Effector memory CD8-positive, alpha-beta T cell (primary cell): ENCODE results near the gene SP4.

ENCODE experiments used
- ATAC-seq: fragments of 150-1000 bp; cut with Tn5 transposase; replicated peaks from 2 replicates; pipeline ENCODE4 v1.10.0; 2021; ENCODE audit warnings: mild to moderate bottlenecking, moderate library complexity
- DNase-seq, 3 experiments: peaks; one replicate each; pipeline ENCODE4 v3.0.0; 2021
- H3K27ac Mint-ChIP-seq, 2 donors: one replicate each; pipeline ENCODE4 v1.8.0; 2022; ENCODE audit warnings: mild to moderate bottlenecking in 2 of 2, mixed read lengths in 2 of 2, moderate library complexity in 2 of 2
- H3K27me3 Mint-ChIP-seq, 2 donors: one replicate each; pipeline ENCODE4 v1.8.0; 2022; ENCODE audit warnings: mixed read lengths in 2 of 2
- H3K36me3 Mint-ChIP-seq: one replicate; pipeline ENCODE4 v1.8.0; 2022; ENCODE audit warnings: mild to moderate bottlenecking, moderate library complexity, mixed read lengths; ENCODE audit not compliant: insufficient read depth
- H3K4me1 Mint-ChIP-seq, 2 donors: one replicate each; pipeline ENCODE4 v1.8.0; 2022; ENCODE audit warnings: low read depth in 2 of 2, mixed read lengths in 2 of 2
- H3K4me3 Mint-ChIP-seq, 2 donors: one replicate each; pipeline ENCODE4 v1.8.0; 2022; ENCODE audit warnings: mild to moderate bottlenecking in 2 of 2, mixed read lengths in 2 of 2, moderate library complexity in 2 of 2
- H3K9me3 Mint-ChIP-seq, 2 donors: one replicate each; pipeline ENCODE4 v1.8.0; 2022; ENCODE audit warnings: mixed read lengths in 2 of 2

Gene SP4

GRCh38 chr7:21425290-21425689, 2.6 kb upstream of the SP4 start:
- peaks cover 20% of the 10 kb centered on the region in 2 donors for H3K4me1 Mint-ChIP-seq
- no peak overlapping the region for H3K27ac Mint-ChIP-seq
- no peaks in the 10 kb centered on the region for H3K27me3 Mint-ChIP-seq
- H3K9me3 Mint-ChIP-seq = no peaks in the 10 kb centered on the region
- DNase-seq (no peak), ATAC-seq (no peak)
- H3K36me3 Mint-ChIP-seq = peaks cover 18% of the 10 kb centered on the region
- no peak overlapping the region for H3K4me3 Mint-ChIP-seq

- Mint-ChIP-seq H3K27me3 (no peaks in the 10 kb centered on the region), H3K27ac (peak overlapping the region; percentile 100), H3K9me3 (no peaks in the 10 kb centered on the region), H3K4me1 (peaks cover 25 to 26% of the 10 kb centered on the region in 2 donors), H3K4me3 (peak overlapping the region; percentile 100), H3K36me3 (peaks cover 18% of the 10 kb centered on the region)
- no peak for ATAC-seq
- DNase-seq = no peak
Observed at GRCh38 chr7:21426286-21427181, 1.3 kb upstream of the SP4 start.

GRCh38 chr7:21427182-21427870, 557 bp upstream of the SP4 start:
- Mint-ChIP-seq H3K36me3 (peaks cover 18% of the 10 kb centered on the region), H3K27ac (peak overlapping the region; percentile 100), H3K9me3 (no peaks in the 10 kb centered on the region), H3K4me3 (peak overlapping the region; percentile 100), H3K27me3 (no peaks in the 10 kb centered on the region), H3K4me1 (peaks cover 26 to 32% of the 10 kb centered on the region in 2 donors)
- DNase-seq (peak; percentile 99 to 100 (median 99)), ATAC-seq (peak; percentile 73)

- Mint-ChIP-seq H3K36me3 (peaks cover 21% of the 10 kb centered on the region), H3K4me3 (peak overlapping the region; percentile 100), H3K27me3 (no peaks in the 10 kb centered on the region), H3K4me1 (peaks cover 36 to 44% of the 10 kb centered on the region in 2 donors), H3K27ac (peak overlapping the region; percentile 100), H3K9me3 (no peaks in the 10 kb centered on the region)
- DNase-seq (no peak), ATAC-seq (no peak)
Observed at GRCh38 chr7:21428659-21428941, 717 bp downstream of the SP4 start.

GRCh38 chr7:21429021-21429420, 1.1 kb downstream of the SP4 start:
- peak overlapping the region; percentile 100 for H3K27ac Mint-ChIP-seq
- H3K27me3 Mint-ChIP-seq = no peaks in the 10 kb centered on the region
- no peak for DNase-seq
- no peaks in the 10 kb centered on the region for H3K9me3 Mint-ChIP-seq
- H3K36me3 Mint-ChIP-seq = peaks cover 21% of the 10 kb centered on the region
- peak overlapping the region; percentile 100 for H3K4me3 Mint-ChIP-seq
- peaks cover 38 to 47% of the 10 kb centered on the region in 2 donors for H3K4me1 Mint-ChIP-seq
- ATAC-seq = no peak

GRCh38 chr7:21429786-21430574, 2.1 kb downstream of the SP4 start:
- ATAC-seq (no peak), DNase-seq (no peak)
- peak overlapping the region; percentile 20 to 100 for H3K27ac Mint-ChIP-seq
- H3K4me3 Mint-ChIP-seq = peak overlapping the region; percentile 100
- H3K4me1 Mint-ChIP-seq = peaks cover 42 to 55% of the 10 kb centered on the region in 2 donors
- no peaks in the 10 kb centered on the region for H3K9me3 Mint-ChIP-seq
- H3K27me3 Mint-ChIP-seq = no peaks in the 10 kb centered on the region
- peaks cover 21% of the 10 kb centered on the region for H3K36me3 Mint-ChIP-seq

- DNase-seq = no peak
- Mint-ChIP-seq H3K4me1 (peaks cover 43 to 58% of the 10 kb centered on the region in 2 donors), H3K9me3 (no peaks in the 10 kb centered on the region), H3K27me3 (no peaks in the 10 kb centered on the region), H3K4me3 (peak overlapping the region; percentile 100), H3K36me3 (peaks cover 23% of the 10 kb centered on the region), H3K27ac (peak overlapping the region in 1 of 2 donors; percentile 100)
- ATAC-seq = no peak
Observed at GRCh38 chr7:21430575-21430954, 2.7 kb downstream of the SP4 start.

GRCh38 chr7:21443149-21443841, 15.4 kb downstream of the SP4 start:
- peaks cover 22% of the 10 kb centered on the region for H3K36me3 Mint-ChIP-seq
- DNase-seq = no peak

GRCh38 chr7:21448974-21449373, 21.1 kb downstream of the SP4 start:
- Mint-ChIP-seq H3K36me3 (peaks cover 14% of the 10 kb centered on the region), H3K27me3 (no peaks in the 10 kb centered on the region), H3K27ac (peak overlapping the region in 1 of 2 donors; percentile 78), H3K4me3 (peak overlapping the region in 1 of 2 donors; percentile 36), H3K4me1 (peaks cover 30 to 62% of the 10 kb centered on the region in 2 donors), H3K9me3 (no peaks in the 10 kb centered on the region)
- no peak for DNase-seq
- no peak for ATAC-seq

More at GRCh38 chr7:21443149-21443841, 15.4 kb downstream of the SP4 start:
- no peaks in the 10 kb centered on the region for H3K27me3 Mint-ChIP-seq
- no peaks in the 10 kb centered on the region for H3K9me3 Mint-ChIP-seq
- no peak overlapping the region for H3K4me3 Mint-ChIP-seq
- H3K27ac Mint-ChIP-seq = peak overlapping the region in 1 of 2 donors; percentile 26
- ATAC-seq = no peak
- peaks cover 42 to 64% of the 10 kb centered on the region in 2 donors for H3K4me1 Mint-ChIP-seq

- Mint-ChIP-seq H3K27ac (peak overlapping the region in 1 of 2 donors; percentile 52), H3K4me3 (no peak overlapping the region), H3K27me3 (no peaks in the 10 kb centered on the region), H3K36me3 (peaks cover 18% of the 10 kb centered on the region), H3K4me1 (peaks cover 29 to 56% of the 10 kb centered on the region in 2 donors), H3K9me3 (no peaks in the 10 kb centered on the region)
- DNase-seq = no peak
- ATAC-seq = no peak
Observed at GRCh38 chr7:21450076-21450475, 22.2 kb downstream of the SP4 start.

- Mint-ChIP-seq H3K9me3 (no peaks in the 10 kb centered on the region), H3K4me1 (peaks cover 32 to 56% of the 10 kb centered on the region in 2 donors), H3K36me3 (peaks cover 17% of the 10 kb centered on the region), H3K4me3 (no peak overlapping the region), H3K27me3 (no peaks in the 10 kb centered on the region), H3K27ac (no peak overlapping the region)
- DNase-seq (no peak), ATAC-seq (no peak)
Observed at GRCh38 chr7:21450941-21451340, 23.1 kb downstream of the SP4 start.

GRCh38 chr7:21454182-21454581, 26.3 kb downstream of the SP4 start:
- no peak for DNase-seq
- H3K36me3 Mint-ChIP-seq = peaks cover 15% of the 10 kb centered on the region
- H3K4me1 Mint-ChIP-seq = peaks cover 25 to 45% of the 10 kb centered on the region in 2 donors
- H3K4me3 Mint-ChIP-seq = no peak overlapping the region
- peak overlapping the region in 1 of 2 donors; percentile 77 for H3K27ac Mint-ChIP-seq
- H3K9me3 Mint-ChIP-seq = no peaks in the 10 kb centered on the region
- H3K27me3 Mint-ChIP-seq = no peaks in the 10 kb centered on the region
- ATAC-seq = no peak

GRCh38 chr7:21454906-21455305, 27.0 kb downstream of the SP4 start:
- H3K9me3 Mint-ChIP-seq = no peaks in the 10 kb centered on the region
- DNase-seq (no peak), ATAC-seq (no peak)
- H3K4me1 Mint-ChIP-seq = peaks cover 24 to 43% of the 10 kb centered on the region in 2 donors
- peaks cover 14% of the 10 kb centered on the region for H3K36me3 Mint-ChIP-seq
- H3K4me3 Mint-ChIP-seq = no peak overlapping the region
- no peaks in the 10 kb centered on the region for H3K27me3 Mint-ChIP-seq
- peak overlapping the region in 1 of 2 donors; percentile 77 for H3K27ac Mint-ChIP-seq
